Activated CD4-positive, alpha-beta T cell treated with anti-CD3 and anti-CD28 coated beads, Interleukin-2, Interleukin-4, amounts not matched to agents 100 ng/mL and 50 ng/mL, durations not matched to agents 16 hours and 8 hours (primary cell): ENCODE data around the gene KRTAP10-3.
"Not testable (repeated sequence)": the region's sequence is repeated elsewhere in the genome, so short reads cannot be mapped to it uniquely, and the experiment has no call there.

ENCODE experiments used
- DNase-seq: peaks from one replicate; pipeline ENCODE4 v3.0.0-alpha.2; 2020; ENCODE audit warnings: low spot score

The KRTAP10-3 gene

DNA sequence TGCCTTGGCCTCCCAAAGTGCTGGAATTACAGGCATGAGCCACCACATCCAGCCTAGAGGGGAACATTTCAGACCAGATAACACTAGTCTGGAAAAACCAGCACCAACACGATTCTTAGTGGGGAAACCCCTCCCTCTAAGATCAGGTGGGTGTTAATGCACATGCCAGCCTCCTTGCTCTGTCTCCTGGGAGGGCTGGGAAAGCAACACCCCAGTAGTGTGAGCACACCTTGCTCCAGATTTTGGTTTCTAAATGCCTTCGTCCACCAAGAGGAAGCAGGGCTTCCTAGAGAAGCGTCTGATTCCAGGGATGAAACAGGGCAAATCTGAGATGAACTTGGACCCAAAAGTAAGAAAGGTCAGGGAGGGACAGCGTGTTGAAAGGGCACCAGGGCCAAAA is 12.7 kb upstream of the KRTAP10-3 start:
- no peak for DNase-seq

DNA sequence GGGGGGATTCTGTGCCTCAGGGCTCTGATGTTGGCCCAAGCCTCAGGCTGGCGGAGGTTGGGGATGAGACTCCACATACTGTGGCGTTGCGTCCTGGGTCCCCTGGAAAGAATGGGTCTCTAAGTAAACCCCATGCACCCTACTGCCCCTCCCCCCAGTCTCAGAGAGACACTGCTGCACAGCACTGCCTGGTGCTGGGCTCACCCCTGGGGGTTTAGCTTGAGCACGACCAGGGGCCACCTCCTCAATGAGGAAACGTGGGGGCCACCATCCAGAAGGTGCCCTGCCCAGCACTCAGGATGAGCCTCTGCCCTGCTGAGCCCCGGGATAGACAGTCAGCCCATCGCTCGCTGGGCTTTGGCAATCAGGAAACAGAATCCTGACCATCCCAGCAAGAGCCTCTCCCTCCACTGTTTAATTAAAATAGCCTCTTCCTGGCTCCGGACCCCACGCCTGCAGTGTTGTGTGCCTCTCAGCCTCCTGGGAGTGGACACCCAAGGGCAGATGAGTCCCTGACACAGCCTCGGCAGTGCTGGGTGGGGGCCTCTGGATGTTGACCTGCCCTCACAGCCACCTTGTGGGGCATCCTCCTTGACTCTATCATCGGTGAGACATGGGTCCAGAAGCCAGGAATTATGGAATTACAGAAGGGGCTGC is 11.4 kb upstream of the KRTAP10-3 start:
- DNase-seq: no peak

DNA sequence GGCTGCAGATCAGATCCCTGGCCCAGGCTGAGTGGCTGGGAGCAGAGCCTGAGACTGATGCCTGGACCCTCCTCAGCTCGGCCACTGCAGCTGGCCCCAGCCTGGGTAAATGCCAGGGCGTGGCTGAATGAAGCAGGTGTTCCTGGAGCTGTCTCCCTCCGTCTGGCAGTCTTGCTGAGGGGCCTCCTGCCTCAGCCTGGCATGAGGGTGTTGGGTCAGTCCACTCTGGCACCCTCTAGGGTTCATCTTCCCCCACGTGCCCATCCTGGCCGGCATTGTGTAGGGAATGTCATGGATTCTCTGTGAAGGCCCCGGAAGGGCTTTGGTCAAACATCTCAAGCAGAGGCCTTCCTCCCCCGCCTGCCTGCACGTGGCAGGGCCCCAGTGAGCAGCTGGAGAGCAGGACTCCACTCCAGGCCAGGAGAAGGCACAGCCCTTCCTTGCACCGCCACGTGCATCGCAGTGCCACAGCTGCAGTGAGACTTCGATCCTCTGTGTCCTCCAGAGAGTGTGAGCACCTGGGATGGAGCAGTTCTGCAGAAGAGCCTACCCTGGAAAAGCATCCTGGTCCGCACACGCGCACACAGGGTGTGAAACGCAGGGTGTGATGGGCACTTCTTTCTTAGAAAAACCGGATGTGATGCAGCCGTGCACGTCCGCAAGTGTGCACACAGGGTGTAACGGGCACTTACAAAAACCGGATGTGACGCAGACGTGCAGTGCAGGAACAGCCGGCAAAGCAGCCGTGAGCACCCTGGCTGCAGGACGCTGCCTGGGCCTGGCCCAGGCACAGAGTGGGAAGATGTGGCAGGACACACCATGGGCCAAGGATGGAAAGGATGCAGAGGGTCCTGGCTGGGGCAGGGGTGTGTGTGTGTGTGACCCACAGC is 10.3 kb upstream of the KRTAP10-3 start:
- no peak for DNase-seq

DNA sequence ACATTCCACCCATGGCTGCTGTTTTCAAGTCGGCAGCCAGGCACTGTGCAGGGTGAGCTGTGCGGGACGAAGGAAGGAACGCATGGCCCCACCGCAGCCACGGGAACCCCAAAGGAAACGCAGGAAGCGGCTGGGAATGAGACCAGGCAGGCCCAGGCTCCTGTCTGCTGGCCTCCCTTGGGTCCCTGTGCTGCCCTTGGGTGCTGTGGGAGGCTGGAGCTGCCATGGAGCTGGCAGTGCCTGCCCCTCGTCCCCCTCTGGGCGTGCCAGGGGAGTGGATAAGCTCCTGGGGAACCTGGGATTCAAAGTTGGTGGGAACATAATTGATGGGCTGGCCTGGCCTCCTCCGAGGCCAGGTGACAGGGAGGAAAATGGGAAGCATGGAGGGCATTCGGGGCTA is 9.7 kb upstream of the KRTAP10-3 start:
- DNase-seq: no peak

DNA sequence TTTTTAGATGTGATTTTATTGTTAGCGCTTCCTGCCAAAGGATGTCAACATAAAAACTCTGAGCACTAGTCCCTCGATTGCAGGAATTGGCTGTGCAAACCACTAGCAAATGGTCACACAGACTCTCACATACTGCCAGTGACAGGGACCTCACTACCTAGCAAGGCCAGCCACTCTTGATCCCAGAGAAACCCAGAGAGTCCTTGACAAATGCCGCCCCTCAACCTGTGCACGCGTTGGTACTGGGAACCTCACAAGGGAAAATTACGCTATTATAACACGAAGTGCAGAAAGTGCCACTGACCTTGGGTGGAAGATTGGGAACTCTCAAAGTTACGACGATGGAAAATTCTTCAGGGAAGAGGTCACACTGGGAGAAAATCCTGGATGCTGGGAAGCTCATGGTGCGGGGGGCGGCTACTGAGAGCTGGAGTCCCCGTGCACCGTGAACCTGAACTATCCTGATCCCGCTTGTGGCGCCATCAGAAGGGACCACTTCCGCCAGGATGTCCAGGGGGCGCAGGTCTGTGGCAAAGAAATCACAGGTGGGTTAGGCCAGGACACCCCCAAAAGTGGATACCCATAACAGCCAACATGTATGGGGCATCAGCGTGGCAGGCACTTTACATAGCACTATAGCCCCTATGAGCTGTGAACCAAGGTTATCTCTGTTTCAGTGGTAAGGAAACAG is 9.0 kb upstream of the KRTAP10-3 start:
- DNase-seq: no peak

DNA sequence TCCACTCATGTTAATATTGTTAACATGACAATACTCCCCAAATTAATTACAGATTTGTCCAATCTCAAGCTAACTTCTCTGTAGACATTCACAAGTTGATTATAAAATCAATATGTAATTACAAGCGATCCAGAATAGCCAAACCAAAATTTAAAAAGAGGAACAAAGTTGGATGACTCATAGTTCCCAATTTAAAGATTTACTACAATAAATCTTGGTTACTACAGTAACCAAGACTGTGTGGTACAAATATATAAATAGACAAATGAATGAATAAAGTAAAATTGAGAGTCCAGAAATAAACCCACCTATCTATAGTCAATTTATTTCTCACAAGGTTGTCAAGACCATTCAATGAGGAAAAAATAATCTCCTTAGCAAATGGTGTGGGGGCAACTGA is 7.8 kb upstream of the KRTAP10-3 start:
- no peak for DNase-seq

DNA sequence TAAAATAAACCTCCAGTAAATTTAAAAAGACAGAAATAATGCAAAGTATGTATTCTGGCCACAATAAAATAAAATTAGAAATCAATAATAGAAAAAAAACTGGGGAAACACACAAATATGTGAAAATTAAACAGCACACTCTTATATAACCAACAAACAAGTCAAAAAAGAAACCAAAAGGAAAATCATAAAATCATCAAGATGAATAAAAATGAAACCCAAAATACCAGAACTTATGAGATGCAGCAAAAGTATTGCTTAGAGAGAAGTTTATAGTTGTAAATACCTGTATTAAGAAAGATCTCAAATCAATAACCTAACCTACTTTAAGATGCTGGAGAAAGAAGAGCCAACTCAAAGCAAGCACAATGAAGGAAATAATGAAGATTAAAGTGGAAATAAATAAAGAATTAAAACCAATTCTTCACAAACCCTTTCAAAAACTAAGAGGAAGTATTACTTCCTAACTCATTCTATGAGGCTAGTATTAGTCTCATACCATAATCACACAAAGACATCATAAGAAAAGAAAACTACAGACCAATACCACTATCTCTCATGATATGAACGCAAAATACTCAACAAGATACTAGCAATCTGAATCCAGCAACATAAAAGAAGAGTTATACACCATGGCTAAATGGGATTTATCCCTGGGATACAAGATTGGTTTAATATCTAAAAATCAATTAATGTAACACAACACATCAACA is 6.4 kb upstream of the KRTAP10-3 start:
- DNase-seq: no peak

DNA sequence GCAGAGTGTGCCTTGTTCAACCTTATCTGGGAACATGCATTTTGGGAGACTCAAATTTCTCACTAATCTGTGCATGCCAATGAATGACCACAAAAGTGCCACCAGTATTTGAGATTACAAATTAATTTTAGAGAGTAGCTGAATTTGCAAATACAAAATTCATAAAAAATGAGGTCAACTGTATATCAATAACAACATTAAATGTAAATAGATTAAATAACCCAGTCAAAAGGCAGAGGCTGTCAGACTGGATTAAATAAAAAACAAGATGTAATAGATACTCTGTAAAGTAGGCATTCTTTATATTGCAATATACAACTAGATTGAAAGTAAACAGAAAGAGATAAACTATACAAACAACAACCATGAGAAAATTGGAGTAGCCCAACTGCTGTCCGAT is 5.5 kb upstream of the KRTAP10-3 start:
- DNase-seq: no peak

DNA sequence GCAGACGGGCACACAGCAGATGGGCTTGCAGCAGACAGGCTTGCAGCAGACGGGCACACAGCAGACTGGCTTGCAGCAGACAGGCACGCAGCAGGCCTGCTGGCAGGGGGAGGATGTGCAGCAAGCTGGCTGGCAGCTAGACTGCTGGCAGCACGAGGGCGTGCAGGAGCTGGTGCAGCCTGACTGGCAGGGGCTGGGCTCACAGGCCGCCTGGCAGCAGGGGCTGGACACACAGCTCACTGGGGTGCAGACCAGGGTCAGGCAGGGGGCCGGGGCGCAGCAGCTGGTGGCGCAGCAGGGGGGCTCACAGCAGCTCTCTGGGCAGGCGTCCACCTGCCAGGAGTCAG is 293 bp downstream of the KRTAP10-3 start:
- not testable (repeated sequence) for DNase-seq

DNA sequence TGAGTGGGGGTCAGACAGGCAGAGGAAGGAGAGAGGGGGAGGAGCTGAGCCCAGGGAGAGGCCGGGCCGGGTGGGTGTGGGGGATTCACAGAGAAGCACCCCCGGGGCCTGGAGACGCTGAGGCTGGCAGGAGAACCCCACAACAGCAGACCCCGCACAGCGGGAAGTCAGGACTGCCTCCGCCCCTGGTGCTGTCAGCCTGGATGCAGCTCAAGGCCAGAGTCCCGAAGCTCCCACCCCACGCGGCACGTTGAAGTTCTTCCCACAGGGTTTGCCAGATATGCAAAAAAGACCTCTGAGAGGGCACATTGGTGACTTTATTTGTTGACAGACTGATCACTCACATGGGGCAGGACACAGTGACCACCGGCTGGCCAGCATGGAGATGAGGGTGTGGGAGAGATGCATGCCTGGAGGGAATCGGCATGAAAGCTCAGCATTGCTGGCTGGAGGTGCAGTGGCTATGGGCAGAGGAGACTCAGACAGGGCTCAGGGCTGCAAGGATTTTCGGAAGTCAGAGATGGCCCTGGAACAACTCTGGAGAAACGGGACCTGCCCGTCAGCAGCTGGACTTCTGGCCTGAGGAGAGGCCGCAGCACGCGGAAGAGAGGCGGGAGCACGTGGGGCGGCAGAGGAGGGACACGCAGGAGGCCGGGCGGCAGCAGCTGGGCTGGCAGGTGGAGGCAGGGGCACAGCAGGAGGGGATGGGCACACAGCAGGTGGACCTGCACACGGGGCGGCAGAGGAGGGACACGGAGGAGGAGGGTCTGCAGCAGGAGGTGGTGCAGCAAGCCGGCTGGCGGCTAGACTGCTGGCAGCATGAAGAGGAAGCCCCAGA is 885 bp downstream of the KRTAP10-3 start:
- no peak for DNase-seq

DNA sequence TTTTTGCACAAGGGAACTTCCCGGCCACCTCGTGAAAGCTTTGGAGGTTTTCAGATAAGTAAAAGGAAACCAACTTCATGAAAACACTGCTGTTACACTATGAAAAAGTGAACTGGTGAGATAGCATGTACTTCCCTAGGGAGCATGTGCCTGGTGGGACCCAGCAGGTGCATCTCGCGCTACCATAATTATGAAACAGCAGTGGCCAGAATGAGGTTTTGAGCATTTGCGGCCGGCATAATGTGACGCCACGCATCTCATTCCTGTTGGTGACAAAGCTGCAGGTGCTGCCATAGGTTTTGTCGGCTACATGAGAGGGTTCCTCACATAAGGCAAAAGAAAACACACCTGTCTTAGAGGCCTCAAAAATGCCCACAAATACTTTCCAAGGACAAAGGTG is 1.7 kb downstream of the KRTAP10-3 start:
- DNase-seq: no peak

DNA sequence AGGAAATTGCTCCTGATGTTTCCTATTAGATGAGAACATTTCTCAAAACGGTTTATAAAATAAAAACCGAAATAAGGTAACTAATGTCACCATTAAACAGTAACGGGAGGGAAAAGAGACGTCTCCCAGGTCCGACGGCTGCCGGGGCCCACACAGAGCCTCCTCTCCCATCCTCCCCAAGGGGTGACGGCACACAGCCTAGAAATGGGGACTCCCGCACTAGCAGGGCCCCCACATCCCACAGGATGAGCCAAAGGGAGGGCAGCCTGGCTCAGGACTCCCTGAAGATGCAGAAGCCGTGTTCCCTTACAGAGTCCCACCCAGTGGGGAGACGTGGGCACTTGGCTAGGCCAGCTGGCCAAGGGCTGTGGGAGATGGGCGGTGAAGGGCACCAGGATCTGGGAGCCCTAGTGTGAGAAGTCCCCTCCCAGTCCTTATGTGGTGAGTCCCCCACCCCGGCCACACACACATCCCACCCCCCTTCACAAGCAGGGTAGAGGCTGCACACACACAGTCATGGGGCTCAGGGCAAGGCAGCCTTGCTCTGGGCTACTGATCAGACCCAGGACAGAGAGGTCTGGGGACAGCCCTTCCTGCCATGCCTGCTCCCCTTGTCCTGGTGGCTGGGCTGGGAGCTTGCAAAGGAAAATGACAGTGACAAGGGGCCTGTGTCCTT is 3.3 kb downstream of the KRTAP10-3 start:
- DNase-seq: no peak

DNA sequence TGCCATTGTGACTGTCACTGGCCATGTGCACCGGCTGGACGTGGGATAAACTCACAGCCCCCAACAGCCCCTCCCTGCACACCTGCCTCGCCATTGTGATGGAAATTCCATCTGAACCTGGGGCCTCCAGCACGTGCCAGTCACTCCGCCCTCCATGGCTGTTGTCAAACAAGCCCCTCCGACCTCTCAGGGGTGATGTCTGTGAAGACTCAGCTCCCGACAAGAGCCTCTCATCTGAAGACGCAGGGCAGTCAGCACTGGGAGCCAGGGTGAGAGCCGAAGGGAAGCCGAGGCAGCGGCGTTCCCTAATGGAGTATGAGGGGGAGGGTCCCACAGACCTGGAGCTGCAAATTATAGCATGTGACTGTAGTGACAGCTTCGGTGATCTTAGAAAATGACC is 5.9 kb downstream of the KRTAP10-3 start:
- DNase-seq: no peak

DNA sequence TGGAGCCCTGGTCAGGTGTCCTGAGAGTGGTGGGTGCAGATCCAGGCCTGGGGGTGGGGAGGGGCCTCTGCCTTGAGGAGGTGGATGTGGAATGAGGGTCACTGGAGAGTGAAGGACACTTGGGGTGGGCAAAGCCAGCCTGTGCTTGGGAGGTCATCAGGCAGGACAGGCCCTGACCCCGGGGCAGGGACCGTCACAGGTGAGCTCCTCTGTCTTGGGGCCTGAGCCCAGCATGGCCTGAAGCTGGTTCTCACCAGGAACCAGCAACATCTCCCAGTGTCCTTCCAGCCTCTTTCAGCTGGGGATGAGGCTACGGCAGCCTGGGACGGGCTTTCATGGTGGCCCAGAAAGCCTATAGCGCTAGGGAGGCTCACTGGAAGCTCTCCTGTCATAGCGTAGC is 6.5 kb downstream of the KRTAP10-3 start:
- DNase-seq: no peak

DNA sequence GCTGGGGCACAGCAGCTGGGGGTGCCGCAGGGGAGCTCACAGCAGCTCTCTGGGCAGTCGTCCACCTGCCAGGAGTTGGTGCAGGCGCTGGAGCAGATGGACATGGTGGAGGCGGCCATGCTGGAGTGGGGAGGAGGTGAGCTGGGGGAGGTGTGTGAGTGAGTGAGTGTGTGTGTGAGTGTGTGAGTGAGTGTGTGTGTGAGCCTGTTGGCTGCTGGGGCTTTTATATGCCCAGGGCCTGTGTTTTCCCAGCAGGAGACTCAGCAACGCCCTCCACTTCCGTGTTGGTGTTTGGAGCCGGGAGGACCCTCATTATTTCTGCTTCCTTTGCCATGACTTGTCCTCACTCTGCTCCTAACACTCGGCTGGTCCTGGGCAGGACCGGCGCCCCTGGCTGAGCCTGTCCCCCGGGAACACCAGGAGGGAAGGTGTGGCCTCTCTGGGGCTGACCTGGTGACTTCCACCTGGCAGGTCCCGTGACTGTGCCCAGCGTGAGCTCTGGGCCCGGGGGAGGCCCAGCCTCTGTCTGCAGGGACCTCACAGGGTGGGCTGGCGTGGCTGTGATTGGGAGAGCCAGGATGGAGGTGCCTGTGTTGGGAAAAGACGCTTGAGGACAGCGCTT is 7.1 kb downstream of the KRTAP10-3 start, which contains the start of gene KRTAP10-2:
KRTAP10-2 (minus strand) TSS at position 166 of the 622 bp plus-strand sequence; CDS start at position 119, 47 bp downstream.
- DNase-seq: no peak

DNA sequence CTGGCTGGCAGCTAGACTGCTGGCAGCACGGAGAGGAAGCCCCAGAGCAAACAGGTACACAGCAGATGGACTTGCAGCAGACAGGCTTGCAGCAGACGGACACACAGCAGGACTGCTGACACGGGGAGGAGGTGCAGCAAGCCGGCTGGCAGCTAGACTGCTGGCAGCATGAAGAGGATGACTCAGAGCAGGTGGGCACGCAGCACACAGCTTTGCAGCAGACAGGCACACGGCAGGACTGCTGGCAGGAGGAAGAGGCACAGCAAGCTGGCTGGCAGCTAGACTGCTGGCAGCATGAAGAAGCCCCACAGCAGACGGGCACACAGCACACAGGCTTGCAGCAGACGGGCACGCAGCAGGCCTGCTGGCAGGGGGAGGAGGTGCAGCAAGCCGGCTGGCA is 7.8 kb downstream of the KRTAP10-3 start:
- DNase-seq: no peak

DNA sequence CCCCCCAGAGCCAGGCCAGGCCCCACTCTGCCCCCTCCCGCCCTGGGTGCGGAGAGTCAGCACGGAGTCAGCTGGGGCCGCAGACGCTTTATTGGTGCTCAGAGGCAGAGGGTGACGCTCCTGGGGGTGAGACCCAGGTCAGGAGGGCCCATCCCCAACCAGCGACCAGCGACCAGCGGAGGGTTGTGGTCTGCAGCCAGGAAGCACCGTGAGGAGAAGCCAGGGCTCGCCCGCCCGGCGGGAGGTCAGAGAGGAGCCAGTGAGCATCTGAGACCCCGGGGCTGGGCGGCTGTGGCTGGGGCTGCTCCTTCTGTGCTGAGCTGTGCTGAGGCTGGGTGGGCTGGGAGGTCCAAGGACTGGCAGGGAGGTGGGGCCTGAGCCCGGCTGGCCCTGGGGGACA is 8.3 kb downstream of the KRTAP10-3 start:
- not testable (repeated sequence) for DNase-seq

DNA sequence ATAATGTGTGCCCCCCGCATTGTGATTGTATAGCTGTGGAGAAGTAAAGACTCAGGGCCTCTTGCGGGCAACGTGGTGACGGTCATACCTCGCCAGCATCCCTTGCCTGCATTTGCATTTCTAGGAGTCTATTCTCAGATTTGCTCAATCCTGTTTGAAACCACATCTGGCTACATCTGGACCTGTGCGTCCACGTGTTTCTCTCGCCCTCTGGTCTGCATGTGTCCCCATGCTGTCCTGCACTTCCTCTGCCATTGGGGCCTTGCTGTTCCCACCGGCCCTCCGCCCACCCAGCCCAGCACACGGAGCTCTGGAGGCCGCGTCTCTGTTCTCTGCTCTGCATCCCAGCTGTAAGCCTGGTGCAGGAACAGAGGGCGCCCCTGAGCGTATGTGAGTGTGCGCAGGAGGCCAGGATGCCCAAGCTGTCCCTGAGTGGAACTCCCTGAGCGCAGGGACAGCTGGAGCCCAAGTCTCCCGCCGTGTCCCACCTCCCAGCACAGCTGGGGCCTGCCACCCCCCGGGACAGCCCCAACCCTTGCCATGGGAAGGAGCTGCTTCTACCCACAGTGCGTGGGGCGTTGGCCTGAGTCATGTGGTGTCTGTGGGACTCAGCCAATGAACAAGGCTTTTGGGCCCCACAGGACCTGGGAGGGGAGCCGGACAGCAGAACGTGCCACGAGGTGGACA is 8.9 kb downstream of the KRTAP10-3 start:
- no peak for DNase-seq

DNA sequence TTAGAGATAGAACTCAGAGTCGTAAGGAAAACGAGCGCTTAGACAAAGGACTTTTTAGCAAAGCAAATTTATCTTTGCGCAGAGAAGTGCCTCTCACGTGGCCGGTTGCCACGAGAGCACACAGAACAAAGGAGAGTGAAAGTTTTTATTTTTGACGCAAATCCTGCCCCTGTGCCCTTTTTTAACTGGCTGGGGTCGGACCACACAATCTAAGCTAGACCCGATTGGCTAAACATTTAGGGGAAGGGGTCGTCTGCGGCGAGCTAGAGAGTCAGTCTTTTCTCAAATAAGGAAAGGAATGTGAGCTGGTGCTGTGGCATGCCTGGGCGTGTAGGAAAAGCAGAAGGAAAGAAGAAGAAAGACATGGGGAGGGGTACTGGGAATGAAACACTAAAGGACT is 9.7 kb downstream of the KRTAP10-3 start:
- no peak for DNase-seq

DNA sequence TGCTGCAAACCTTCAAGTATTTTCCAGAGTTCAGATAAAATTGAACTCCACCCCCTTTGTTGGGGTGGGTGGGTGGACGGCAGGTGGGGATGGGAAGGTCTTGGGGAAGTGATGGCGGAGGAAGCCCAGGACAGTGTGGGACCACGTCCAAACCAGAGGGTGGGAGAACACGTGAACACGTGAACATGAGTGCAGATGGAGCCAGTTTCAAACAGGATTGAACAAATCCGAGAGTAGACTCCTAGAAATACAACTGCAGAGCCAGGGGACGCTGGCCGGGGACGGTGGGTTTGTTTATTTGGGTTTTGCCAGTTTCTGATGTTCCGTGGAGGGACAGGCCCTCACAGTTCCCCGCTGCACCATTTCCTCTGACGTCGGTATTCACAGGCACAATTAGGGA is 10.2 kb downstream of the KRTAP10-3 start:
- no peak for DNase-seq
